ENCODE results near the gene GTPBP6. TPM values are rescaled to one million over a fixed set of nuclear protein-coding genes. Genes with fewer than 3 reads are reported as not detected.

The GTPBP6 gene
- total RNA-seq, 2 experiments from 2014 or later, result 54.5 to 60.2 TPM

DNA sequence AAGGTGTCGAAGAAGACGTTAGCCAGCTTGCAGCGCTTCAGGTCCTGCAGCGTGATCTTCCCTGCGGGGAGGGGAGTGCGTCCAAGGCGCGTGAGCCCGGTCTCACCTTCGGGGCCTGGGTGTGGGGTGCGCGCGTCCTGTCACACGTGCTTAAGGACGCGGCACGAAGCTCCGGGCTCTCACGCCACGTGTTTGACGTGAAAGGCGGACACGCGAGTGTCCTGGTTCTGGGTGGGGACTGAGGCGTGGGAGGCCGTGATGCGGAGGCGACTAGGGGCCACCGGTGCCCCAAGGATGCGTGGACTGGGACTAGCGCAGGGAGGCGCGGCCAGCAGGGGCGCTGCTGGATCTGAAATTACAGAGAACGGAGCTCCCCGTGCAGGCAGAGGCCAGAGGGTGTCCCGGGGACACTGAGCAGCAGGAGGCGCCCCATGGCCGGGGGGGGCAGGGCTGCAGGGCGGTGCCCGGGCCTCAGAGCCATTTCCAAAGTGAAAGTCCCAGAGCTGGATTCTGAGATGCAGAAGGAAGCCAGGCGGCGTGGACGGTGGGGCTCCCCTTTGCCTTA lies 20.3 kb upstream of the GTPBP6 start:
- ATAC-seq (no peak), DNase-seq (no peak)
- Mint-ChIP-seq H3K27ac (no peak overlapping the region), H3K4me3 (no peak overlapping the region), H3K36me3 (ENCODE audit: low read depth) (peaks cover 23% of the 10 kb centered on the region), H3K9me3 (ENCODE audit: low read depth) (no peaks in the 10 kb centered on the region), H3K4me1 (no peaks in the 10 kb centered on the region), H3K27me3 (no peaks in the 10 kb centered on the region)
- POLR2A ChIA-PET, result no interaction called here
- CTCF ChIA-PET, result no interaction called here
- intact Hi-C loops (cut with DNase I, micrococcal nuclease), result loop anchor here in 1 of 2 experiments (2.0 kb wide), 1 partner anchor 22 kb away; no protein-coding TSS in a partner anchor

DNA sequence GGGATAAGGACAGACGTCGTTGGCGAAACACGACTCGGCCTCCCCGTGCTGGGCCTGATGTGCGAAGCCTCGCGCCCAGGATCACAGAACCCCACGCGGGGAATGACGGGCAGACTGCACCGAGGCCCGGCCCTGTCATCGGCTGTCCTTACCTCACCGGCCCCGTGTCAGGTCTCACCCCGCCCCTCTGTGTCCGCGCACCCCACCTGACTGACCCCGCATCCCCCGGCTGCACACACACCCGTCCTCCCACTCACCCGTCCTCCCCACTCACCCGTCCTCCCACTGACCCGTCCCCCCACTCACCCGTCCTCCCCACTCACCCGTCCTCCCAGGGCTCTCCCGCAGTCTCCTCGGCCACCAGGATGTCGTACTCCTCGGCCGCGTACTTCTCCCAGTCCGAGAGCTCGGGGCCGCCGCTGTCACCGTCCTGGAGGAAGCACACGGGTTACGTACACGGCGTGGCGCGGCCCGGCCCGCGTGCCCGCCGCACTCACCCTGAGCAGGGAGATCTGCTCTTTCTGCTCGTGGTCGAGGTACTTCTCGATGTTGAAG lies 19.8 kb upstream of the GTPBP6 start:
- Mint-ChIP-seq H3K9me3 (ENCODE audit: low read depth) (no peaks in the 10 kb centered on the region), H3K27ac (no peak overlapping the region), H3K4me1 (no peaks in the 10 kb centered on the region), H3K36me3 (ENCODE audit: low read depth) (peaks cover 23% of the 10 kb centered on the region), H3K27me3 (no peaks in the 10 kb centered on the region), H3K4me3 (no peak overlapping the region)
- intact Hi-C loops (cut with DNase I, micrococcal nuclease), result loop anchor here in 1 of 2 experiments (2.0 kb wide), 1 partner anchor 22 kb away; no protein-coding TSS in a partner anchor
- DNase-seq (no peak), ATAC-seq (no peak)
- POLR2A ChIA-PET, result no interaction called here
- CTCF ChIA-PET, result no interaction called here

DNA sequence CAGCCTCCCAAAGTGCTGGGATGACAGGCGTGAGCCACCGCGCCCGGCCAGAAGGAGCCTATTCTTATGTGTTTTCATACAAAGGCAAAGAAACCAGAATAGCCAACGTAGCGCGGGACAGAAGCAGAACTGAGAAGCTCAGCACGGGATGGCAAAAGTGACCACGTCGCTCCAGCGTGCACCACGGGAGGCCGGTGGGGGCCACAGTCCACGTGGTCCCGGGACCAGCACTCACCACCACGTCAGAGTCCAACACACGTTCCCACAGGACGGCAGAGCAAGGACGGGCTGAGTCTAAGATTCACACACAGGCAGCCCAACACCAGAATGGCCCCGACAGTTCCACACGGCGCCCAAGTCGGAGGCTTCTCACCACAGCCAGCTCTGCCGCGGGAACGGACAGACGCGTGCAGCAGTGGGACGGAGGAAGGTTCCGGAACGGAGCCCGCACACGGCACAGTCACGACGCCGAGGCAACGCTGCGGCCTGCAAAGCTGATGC lies 18.8 kb upstream of the GTPBP6 start:
- no peak for ATAC-seq
- Mint-ChIP-seq H3K27ac (no peak overlapping the region), H3K4me1 (no peaks in the 10 kb centered on the region), H3K4me3 (no peak overlapping the region), H3K27me3 (no peaks in the 10 kb centered on the region), H3K36me3 (ENCODE audit: low read depth) (peaks cover 23% of the 10 kb centered on the region), H3K9me3 (ENCODE audit: low read depth) (no peaks in the 10 kb centered on the region)
- ChIA-PET CTCF (no interaction called here), POLR2A (no interaction called here)
- intact Hi-C loops (cut with DNase I, micrococcal nuclease), result no loop called here
- DNase-seq, result no peak

DNA sequence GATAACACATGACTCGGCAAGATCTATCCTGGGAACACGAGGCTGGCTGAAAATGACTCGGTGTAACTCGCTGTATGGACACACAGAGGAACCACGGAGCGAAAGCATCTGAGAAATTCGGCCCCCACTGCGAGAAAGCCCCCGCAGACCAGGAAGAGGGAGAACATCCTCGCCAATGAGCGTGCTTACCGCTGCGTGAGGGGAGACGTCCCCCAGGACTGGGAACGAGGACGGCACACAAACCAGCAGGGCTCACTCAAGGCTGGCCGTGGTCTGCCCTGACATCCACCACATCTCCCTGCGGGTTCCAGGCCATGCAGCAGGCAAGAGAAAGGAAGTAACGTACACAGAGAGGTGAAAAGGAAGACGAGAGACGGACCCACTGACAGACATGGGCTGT lies 17.6 kb upstream of the GTPBP6 start:
- intact Hi-C loops (cut with DNase I, micrococcal nuclease), result no loop called here
- peaks cover 4% of the 10 kb centered on the region for H3K4me1 Mint-ChIP-seq
- CTCF ChIA-PET, result no interaction called here
- no peak overlapping the region for H3K27ac Mint-ChIP-seq
- peaks cover 18% of the 10 kb centered on the region for H3K36me3 Mint-ChIP-seq (ENCODE audit: low read depth)
- DNase-seq, result no peak
- no peaks in the 10 kb centered on the region for H3K9me3 Mint-ChIP-seq (ENCODE audit: low read depth)
- H3K4me3 Mint-ChIP-seq, result no peak overlapping the region
- H3K27me3 Mint-ChIP-seq, result no peaks in the 10 kb centered on the region
- POLR2A ChIA-PET, result no interaction called here
- no peak for ATAC-seq

DNA sequence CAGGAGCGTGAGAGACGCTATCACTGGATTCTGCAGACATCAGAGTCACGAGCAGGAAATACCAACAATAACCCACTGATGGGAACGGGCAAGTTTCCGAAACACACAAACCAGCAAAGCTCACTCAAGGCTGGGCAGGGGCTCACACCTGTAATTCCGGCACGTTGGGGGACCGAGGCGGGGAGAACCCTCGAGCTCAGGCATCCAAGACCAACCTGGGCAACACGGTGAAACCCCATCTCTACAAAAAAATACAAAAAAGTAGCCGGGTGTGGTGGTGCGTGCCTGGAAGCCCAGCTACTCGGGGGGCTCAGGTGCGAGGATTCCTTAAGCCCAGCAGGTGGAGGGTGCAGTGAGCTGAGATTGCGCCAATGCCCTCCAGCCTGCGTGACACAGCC lies 17.2 kb upstream of the GTPBP6 start:
- intact Hi-C loops (cut with DNase I, micrococcal nuclease), result no loop called here
- H3K27ac Mint-ChIP-seq, result no peak overlapping the region
- no peak overlapping the region for H3K4me3 Mint-ChIP-seq
- POLR2A ChIA-PET, result no interaction called here
- H3K27me3 Mint-ChIP-seq, result no peaks in the 10 kb centered on the region
- DNase-seq (no peak), ATAC-seq (no peak)
- CTCF ChIA-PET, result no interaction called here
- H3K9me3 Mint-ChIP-seq (ENCODE audit: low read depth), result no peaks in the 10 kb centered on the region
- H3K36me3 Mint-ChIP-seq (ENCODE audit: low read depth), result peaks cover 18% of the 10 kb centered on the region
- H3K4me1 Mint-ChIP-seq, result peaks cover 4% of the 10 kb centered on the region

DNA sequence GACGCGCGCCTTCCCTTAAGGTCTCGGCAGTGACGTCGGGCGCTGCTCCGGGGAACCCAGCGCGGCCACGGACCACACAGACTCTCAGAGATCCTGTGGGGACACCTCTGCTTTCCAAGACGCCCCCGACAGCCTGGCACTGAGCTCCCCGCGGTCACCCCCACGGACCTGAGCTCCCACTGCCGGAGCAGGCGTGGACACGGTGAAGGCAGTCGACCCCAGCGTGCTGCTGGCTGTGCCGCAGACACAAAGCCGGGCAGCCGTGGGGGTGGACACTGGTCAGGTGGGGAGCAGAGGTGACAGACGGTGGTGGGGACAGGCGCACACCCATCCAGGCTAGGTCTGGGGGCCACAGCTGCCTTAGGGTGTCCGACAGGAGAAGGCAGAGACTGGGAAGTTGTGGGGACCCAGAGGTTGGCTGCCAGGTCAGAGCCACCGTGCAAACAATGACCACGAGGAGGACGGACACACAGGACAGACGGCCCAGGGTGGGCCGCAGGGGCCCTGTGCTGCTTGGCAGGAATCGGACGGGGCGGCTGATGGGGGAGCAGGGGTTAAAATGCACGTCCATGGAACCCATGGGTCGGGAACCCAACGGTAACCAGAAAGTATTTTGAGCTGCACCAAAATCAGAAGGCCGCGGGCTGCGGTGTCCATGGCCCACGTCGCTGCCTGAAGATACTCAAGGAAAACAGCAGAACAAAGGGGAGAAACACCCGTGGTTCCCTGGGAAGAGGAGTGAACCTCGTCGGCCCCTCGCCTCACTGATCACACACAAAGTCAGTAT lies 16.6 kb upstream of the GTPBP6 start:
- DNase-seq (no peak), ATAC-seq (no peak)
- no peaks in the 10 kb centered on the region for H3K9me3 Mint-ChIP-seq (ENCODE audit: low read depth)
- no peak overlapping the region for H3K27ac Mint-ChIP-seq
- peaks cover 4% of the 10 kb centered on the region for H3K4me1 Mint-ChIP-seq
- ChIA-PET POLR2A (no interaction called here), CTCF (no interaction called here)
- H3K36me3 Mint-ChIP-seq (ENCODE audit: low read depth), result peaks cover 18% of the 10 kb centered on the region
- no peaks in the 10 kb centered on the region for H3K27me3 Mint-ChIP-seq
- no peak overlapping the region for H3K4me3 Mint-ChIP-seq
- intact Hi-C loops (cut with DNase I, micrococcal nuclease), result no loop called here

DNA sequence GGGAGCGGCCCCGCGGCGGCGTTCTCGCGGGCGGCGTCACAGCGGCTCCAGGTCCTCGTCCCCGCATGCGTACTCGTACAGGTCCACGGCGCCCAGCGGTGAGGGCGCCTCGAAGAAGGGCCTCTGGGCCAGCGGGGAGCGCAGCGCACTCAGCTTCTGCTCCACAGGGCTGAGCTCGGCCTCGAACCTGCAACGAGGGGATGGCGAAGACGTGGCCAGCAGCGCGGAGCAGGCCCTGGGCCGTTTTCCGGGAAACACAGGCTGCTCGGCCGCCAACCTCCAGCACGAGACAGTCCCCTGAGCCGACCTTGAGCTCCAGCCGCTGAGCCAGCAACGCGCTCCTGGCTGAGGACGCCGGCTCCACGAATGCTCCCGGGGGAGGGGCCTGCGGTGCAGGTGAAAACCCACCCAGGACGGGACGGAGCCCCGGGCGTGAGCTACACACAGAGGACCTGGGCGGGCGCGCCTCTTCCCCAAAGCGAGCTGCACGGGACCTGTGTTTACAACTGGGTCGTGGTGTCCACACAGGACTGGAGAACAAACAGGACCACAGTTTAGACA lies 15.8 kb upstream of the GTPBP6 start:
- ChIA-PET POLR2A (no interaction called here), CTCF (no interaction called here)
- intact Hi-C loops (cut with DNase I, micrococcal nuclease), result no loop called here
- Mint-ChIP-seq H3K27me3 (no peaks in the 10 kb centered on the region), H3K9me3 (ENCODE audit: low read depth) (no peaks in the 10 kb centered on the region), H3K36me3 (ENCODE audit: low read depth) (peaks cover 18% of the 10 kb centered on the region), H3K4me1 (peaks cover 4% of the 10 kb centered on the region), H3K27ac (no peak overlapping the region), H3K4me3 (no peak overlapping the region)
- ATAC-seq (no peak), DNase-seq (no peak)

DNA sequence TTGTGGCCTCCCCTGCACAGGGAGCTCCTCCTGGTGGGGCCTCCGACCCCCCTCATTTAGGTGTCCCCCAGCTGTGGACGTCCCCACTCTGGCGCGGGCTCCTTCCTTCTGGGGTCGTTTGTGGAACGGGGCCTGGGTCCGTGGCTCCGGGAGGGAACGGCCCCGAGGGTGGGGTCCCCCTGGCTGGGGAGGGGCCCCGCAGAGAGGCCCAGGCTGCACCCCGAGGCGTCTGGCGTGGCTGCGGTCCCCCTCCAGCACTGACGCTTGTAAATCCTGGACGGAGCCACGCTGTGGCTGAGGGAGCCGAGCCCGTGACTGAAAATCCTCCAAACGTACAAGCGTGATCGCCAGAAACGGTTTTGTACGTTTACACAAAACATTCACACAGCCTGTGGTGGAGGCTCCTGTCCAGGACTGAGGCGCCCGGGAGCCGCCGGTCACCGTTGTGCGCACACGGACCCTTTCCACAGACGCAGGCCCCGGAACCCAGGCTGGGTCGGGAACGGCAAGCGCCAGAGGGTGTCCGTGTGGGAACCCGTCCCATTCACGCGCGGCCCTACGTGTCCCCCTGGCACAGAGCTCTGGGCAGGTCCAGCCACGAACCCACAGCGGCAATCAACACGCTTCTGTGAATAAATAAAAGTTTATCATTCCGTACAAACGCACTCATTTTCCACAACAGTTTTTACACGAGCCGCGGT lies 15.2 kb upstream of the GTPBP6 start:
- intact Hi-C loops (cut with DNase I, micrococcal nuclease), result no loop called here
- H3K4me3 Mint-ChIP-seq, result no peak overlapping the region
- ChIA-PET POLR2A (no interaction called here), CTCF (no interaction called here)
- no peaks in the 10 kb centered on the region for H3K27me3 Mint-ChIP-seq
- ATAC-seq (no peak), DNase-seq (no peak)
- H3K9me3 Mint-ChIP-seq (ENCODE audit: low read depth), result no peaks in the 10 kb centered on the region
- H3K4me1 Mint-ChIP-seq, result peaks cover 4% of the 10 kb centered on the region
- peaks cover 15% of the 10 kb centered on the region for H3K36me3 Mint-ChIP-seq (ENCODE audit: low read depth)
- H3K27ac Mint-ChIP-seq, result no peak overlapping the region

DNA sequence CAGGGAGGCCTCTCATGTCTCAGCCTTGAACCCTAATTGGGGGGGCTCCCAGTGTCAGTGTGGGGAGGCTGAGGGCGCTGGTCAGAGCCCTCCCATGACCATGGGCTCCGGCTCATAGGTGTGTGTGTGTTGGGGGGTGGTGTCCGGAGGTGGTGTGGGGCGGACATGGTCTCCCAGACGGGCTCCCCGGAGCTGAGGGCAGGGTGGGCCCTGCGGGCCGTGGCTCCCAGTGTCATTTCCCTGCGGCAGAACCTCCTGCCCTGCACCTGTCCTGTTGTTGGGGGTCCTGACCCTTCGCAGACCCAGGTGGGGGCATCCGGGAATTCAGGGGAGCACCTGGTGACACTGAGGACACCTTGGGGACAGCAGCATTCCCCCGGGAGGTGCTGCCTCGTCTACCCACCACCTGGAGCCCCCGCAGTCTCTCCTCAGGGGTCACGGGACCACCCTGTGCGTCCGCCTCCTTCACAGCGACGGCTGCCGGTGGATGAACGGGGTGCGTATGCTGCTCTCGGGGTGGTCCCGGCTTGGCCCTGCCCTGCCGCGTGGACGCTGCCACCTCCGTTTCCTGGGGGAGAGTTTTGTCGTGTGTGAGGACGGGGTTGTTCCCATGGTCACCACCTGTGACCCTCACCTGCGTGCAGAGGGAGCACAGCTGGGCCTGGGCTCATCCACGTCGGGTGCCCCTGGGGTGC lies 14.5 kb upstream of the GTPBP6 start:
- ChIA-PET POLR2A (no interaction called here), CTCF (no interaction called here)
- no peaks in the 10 kb centered on the region for H3K9me3 Mint-ChIP-seq (ENCODE audit: low read depth)
- H3K4me3 Mint-ChIP-seq, result no peak overlapping the region
- no peak overlapping the region for H3K27ac Mint-ChIP-seq
- ATAC-seq (no peak), DNase-seq (no peak)
- H3K36me3 Mint-ChIP-seq (ENCODE audit: low read depth), result peaks cover 12% of the 10 kb centered on the region
- intact Hi-C loops (cut with DNase I, micrococcal nuclease), result no loop called here
- H3K27me3 Mint-ChIP-seq, result no peaks in the 10 kb centered on the region
- peaks cover 4% of the 10 kb centered on the region for H3K4me1 Mint-ChIP-seq

DNA sequence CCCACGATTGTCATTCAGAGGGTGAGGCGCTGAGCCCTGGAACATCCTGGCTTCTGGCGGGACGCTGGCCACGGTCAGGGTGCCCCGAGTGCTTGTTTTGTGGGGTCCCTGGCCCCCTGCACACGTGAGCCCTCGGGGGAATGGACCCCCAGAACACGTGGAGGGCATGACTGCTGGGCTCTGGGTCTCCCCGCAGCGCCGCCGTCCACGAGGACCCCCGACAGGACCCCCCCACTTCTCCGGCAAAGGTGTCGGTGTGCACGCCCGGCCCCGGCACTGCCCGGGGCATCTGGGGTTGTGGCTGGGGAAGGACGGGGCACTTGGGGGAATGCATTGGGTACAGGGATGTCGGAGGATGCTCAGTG lies 13.9 kb upstream of the GTPBP6 start:
- no peak overlapping the region for H3K4me3 Mint-ChIP-seq
- peaks cover 10% of the 10 kb centered on the region for H3K36me3 Mint-ChIP-seq (ENCODE audit: low read depth)
- no peaks in the 10 kb centered on the region for H3K27me3 Mint-ChIP-seq
- intact Hi-C loops (cut with DNase I, micrococcal nuclease), result no loop called here
- ChIA-PET POLR2A (no interaction called here), CTCF (no interaction called here)
- no peak for DNase-seq
- ATAC-seq, result no peak
- H3K27ac Mint-ChIP-seq, result no peak overlapping the region
- H3K9me3 Mint-ChIP-seq (ENCODE audit: low read depth), result no peaks in the 10 kb centered on the region
- peaks cover 4% of the 10 kb centered on the region for H3K4me1 Mint-ChIP-seq

DNA sequence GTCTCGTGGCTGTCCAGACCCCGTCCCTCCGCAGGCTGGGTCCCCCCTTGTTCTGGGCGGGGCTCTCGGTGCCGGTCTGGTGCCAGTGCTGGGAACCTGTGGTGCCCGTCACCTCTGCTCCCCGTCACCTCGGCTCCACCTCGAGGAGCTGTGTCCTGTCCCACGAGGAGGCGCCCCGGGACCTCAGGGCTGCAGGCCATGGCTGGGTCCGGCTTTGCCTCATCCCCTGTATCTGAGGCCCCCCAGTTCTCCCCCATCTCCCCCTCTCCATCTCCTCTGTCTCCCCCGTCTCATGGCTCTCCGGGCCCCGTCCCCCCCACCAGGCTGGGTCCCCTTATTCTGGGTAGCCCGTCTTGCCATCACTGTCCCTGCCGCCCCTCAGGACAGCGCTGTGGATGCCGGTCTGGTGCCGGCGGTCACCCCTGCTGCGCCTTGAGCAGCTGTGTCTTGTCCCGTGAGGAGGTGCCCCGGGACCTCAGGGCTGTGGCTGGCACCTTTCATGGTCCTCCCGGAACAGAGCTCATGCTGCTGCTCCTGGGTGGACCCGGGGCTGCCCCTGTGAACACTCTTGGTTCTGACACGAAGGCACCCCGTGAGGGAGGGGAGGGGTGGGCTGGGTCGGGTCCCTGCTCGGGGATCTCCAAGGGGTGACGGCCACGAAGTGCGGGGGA lies 13.4 kb upstream of the GTPBP6 start:
- intact Hi-C loops (cut with DNase I, micrococcal nuclease), result no loop called here

More for the DNA sequence above, 13.4 kb upstream of the GTPBP6 start:
- peaks cover 7% of the 10 kb centered on the region for H3K36me3 Mint-ChIP-seq (ENCODE audit: low read depth)
- no peak overlapping the region for H3K4me3 Mint-ChIP-seq
- H3K4me1 Mint-ChIP-seq, result peaks cover 4% of the 10 kb centered on the region
- H3K27ac Mint-ChIP-seq, result no peak overlapping the region
- DNase-seq, result no peak
- no peaks in the 10 kb centered on the region for H3K9me3 Mint-ChIP-seq (ENCODE audit: low read depth)
- peak; percentile 11 for ATAC-seq
- POLR2A ChIA-PET, result no interaction called here
- no peaks in the 10 kb centered on the region for H3K27me3 Mint-ChIP-seq
- CTCF ChIA-PET, result no interaction called here

Data from activated CD4-positive, alpha-beta T cell treated with anti-CD3 and anti-CD28 coated beads for 36 hours (primary cell).